Dermis blood vessel endothelial cell (primary cell): ENCODE data around the gene PTPN5. TPM values are rescaled to one million over a fixed set of nuclear protein-coding genes. Genes with fewer than 3 reads are reported as not detected.
A peak's percentile ranks its signal among the peaks of the same experiment; 100 is the strongest.
"Not testable (repeated sequence)": the region's sequence is repeated elsewhere in the genome, so short reads cannot be mapped to it uniquely, and the experiment has no call there.

Experiments
- DNase-seq: peaks from one replicate; pipeline ENCODE4 v3.0.0; 2010
- total RNA-seq: library from RNA; depleted of rRNA; stranded (reverse); fragments of >200 nt; gene quantifications from 2 replicates; pipeline ENCODE4 v1.2.3, GENCODE V29; 2014

Gene PTPN5
- not detected in 2 replicates for total RNA-seq

DNA sequence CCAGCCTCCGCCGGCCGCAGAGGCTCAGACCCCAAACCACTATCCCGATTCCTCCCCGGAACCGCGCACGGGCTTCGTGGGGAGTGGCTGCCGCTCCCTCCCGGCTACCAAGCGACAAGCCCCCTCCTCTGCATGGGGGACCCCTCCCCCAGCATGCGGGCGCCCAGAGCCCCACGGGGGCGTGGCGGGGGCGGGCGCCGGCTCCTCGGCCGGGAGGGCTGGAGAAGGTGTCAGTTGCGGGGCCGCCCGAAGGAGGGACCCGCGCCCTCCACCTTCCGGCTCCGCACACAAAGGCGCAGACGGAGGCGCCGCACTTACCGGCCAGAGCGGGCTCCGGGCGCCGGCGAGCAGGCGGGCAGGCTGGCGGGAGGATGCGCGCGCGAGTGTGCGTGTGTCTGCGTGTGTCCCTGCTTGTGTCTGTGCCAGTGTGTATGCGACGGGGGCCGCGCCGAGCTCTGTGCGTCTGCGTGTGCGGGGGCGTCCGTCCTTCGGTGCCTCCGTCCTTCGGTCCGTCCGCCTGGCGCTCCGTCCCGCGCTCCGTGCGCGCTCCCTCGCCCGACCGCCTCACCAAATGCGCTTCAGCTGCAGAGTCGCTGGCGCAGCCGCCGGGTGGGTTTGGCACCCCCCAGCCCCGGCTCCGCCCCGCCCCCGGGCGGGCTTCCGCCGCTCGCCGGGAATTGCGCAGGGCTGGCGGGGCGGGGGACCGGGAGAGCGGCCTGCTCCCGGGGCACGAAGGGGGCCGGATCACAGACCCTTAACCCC is at the start of gene PTPN5:
Gene PTPN5 (minus strand): TSS at position 592 of the 762 bp plus-strand sequence. CDS start 19,840 bp downstream, outside the sequence.
- peak; percentile 19 for DNase-seq

GRCh38 chr11:18836417-18836816 is 44.8 kb upstream of the PTPN5 start:
- DNase-seq: peak; percentile 6

GRCh38 chr11:18834754-18835466 is 43.3 kb upstream of the PTPN5 start:
- no peak for DNase-seq

- DNase-seq: not testable (repeated sequence)
These were observed 28.6 kb upstream of the PTPN5 start for GRCh38 chr11:18820160-18820559.

DNA sequence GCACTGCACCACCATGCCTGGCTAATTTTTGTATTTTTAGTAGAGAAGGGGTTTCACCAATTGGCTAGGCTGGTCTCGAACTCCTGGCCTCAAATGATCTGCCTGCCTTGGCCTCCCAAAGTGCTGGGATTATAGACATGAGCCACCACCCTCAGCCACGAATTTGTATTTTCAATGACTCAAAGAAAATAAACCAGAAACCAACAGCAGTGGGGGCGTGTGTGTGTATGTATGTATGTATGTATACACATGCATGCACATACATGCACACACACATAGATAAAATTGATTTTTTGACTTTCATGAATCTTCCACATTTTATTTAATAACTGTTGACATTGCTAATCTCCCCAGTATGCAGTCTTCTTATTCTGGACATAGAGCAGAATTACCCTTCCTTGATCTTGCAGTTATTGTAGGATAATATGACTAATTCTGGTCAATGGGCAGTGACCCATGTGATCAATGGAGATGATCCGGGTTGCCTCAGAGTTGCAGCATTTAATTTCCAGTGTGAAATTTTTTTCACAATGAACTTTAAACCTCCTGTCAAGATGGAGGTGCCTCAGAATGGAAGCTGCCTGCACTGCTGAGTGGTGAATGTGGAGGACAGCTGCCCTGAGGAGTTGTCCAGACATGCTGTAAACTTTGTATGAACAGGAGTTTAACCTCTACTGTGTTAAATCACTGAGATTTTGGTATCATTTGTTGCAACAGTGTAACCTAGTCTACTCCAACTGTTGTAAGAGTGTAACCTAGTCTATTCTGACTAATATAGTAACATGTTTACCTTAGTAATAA is 12.8 kb upstream of the PTPN5 start:
- DNase-seq: no peak

DNA sequence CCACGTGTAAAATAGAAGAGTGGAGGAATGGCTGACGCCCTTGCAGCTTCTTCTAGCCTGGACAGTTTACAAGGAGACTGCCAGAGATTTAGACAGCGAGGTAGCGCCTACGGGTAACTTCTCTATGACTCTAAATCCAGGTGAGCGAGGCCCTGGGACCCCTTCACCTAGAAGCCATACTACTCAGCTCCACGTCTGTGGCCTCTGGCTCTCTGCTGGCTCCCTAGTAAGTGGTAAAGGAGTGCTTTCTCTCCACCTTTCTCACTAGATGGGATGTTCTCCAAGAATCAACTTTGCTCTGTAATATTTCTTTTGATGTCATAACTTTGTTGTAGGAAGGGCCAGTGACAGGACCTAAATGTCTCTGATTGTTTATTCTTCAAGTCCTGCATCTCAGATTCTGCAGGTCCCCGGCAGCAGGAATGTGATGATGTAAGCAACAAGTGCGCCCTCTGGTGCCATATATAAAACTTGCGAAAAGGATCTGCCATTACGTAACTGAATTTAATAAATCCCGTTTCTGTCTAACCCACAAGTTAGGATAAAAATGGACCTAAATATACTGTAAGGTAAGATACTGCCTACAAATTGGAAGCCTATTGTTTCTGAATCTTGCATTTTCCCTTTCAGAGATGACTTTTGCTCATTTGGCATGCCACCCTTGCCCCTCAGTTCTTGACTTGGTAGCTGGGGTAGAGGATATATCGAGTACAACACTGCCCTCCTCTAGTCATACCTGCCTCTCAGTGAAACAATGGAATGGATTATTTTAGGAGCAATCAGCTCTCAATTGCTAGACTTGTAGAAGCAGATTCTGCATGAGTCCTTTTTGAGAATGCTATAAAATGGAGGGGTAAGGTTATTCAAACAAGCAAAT is 11.0 kb upstream of the PTPN5 start:
- DNase-seq: peak; percentile 84

DNA sequence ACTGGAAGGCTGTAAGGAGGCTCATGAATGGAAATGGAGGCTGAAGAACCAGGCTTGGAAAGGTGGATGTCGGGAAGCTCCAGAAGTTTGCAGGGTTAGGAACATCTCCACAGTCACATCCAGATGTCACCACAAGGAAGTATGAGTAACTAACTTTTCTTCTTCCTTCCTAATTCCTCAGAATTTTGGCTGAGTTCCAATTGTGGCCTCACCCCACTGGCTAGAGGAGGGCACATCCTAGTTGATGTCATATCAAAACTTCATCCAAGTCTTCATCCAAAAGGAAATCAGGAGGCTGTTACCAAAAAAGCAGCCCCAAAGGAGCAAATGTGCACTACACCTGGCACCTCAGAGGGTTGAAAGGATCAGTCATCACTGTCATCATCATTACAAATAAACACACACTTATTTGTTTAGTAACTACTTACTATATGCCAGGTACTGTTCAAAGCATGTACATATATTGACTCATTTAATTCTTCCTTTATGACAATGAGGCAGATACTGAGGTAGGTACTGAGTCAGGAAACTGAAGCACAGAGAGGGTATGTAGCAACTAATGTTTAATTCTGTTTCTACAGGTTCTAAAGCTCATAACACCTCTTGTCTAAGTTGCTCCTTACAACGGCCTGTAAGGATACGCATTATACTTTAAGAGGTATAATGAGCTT is 7.3 kb upstream of the PTPN5 start:
- no peak for DNase-seq

DNA sequence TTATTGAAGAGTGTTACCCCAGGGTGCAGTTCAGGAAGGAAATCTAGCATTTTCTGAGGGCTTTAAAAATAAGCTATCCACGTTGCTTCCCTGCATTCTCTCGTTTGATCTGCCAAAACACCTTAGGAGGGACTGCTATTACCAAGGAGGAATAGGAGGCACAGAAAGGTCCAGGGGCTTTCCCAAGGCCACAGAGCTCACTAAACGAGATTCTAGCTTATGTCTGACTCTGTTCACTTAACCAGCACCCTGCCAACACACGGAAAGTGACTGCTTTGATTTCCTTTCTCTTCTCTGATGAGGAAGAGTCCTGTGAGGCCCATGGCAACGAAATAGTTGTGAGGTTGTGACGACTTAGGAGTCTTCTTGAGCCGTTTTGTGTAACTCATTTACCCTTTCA is 3.4 kb upstream of the PTPN5 start:
- no peak for DNase-seq

DNA sequence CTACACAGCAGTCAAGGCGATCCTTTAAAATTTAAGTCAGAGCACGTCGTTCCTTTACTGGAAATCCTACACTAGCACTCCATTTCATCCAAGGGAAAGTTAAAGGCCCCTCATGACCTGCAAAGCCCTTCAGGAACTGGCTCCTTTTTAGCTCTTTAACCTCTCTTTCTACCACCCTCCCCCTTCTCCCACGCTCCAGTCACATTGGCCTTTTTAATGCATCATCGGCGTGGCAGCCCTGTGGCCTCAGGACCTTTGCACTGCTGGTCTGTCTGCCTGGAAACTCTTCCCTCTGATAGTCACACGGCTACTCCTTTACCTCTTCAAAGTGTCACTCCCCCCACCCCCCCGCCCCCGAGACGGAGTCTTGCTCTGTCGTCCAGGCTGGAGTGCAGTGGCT is 1.2 kb upstream of the PTPN5 start:
- no peak for DNase-seq

GRCh38 chr11:18791969-18792628 is 501 bp upstream of the PTPN5 start:
- no peak for DNase-seq

GRCh38 chr11:18790883-18791206 is 753 bp downstream of the PTPN5 start:
- no peak for DNase-seq

DNA sequence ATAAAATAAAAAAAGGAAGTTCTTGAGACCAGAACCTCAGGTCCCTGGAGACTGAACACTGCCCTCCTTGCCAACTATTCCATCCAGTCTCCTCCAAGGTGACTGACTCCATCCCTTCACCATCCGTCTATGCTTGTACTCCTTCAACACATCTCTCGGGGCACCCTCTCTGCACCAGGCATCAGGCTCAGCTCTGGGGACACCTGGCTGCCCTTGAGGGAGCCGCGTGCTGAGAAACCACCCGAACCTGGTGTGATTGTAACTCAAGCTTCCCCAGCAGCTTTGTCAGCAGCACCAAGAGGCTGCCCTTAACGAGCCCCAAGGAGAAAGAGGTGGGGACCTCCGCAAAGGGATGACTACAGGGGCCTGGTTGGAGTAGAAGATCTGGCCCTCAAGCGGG is 1.7 kb downstream of the PTPN5 start:
- DNase-seq: no peak

DNA sequence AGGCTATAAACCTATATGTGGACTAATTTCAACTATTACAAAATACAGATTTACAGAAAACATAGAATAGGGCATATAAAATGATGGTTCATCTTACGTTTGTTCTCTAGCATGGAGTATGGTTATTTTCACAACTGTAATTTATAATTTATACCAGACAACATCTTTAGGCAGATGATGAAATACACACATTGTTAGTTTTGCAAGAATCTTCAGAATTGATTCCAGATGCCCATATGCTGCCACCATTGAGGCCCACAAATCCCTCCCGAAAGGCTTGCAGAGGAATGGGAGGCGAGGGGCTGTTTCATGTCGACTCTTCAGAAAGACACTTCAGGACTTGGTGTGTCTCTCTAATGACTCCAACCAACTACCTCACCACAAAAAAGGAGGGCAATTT is 6.2 kb downstream of the PTPN5 start:
- DNase-seq: no peak

DNA sequence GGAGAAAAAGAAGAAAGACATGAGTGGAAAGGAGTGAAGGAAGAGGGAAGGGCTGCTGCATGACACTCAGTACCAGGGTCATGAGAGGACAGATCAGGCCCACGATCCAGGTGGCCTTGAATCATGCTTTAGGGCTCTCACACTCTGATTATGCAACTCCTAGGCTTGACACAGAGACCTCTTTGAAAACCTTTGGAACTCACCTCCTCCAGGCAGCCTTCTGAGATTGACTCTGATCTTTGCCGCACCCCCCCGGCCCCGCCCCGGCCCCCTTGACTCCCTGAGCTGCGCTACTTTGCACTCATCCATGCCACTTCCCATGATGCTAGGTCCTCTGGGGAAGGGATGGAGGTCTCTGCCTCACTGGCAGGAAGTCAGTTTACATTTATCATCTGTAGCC is 10.7 kb downstream of the PTPN5 start:
- DNase-seq: no peak

- no peak for DNase-seq
These were observed 11.3 kb downstream of the PTPN5 start for GRCh38 chr11:18780329-18780728.

DNA sequence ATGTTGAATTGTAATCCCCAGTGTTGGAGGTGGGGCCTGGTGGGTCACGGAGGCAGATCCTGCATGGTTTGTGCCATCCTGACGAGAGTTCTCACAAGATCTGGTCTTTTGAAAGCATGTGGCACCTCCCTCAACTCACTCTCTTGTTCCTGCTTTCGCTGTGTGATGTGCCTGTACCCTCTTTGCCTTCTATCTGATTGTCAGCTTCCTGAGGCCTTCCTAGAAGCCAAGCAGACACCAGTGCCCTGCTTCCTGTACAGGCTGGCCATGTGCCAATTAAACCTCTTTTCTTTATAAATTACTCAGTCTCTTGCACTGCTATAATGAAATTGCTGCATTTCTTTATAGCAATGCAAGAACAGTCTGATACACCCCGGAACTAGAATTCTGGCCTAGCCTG is 13.1 kb downstream of the PTPN5 start:
- DNase-seq: no peak

DNA sequence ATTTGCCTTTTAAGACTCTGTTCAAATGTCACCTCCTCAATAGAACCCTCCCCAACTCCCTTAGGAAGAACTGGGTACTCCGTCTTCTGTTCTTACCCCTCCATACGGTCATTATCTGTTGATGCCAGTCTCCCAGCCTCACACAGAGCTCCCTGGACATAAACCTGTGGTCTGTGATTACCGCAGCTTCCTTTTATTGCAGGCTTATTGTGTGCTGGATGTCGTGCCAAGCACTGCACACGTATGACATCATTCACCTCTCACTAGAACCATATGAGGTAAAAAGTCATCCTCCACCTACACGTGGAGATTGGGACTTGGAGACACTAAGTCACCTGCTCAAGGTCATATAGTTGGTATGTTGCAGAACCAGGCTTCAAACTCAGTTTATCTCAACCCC is 15.3 kb downstream of the PTPN5 start:
- DNase-seq: no peak

GRCh38 chr11:18775492-18776292 is 15.9 kb downstream of the PTPN5 start:
- peak; percentile 85 for DNase-seq

- no peak for DNase-seq
These were observed 16.8 kb downstream of the PTPN5 start for GRCh38 chr11:18774801-18775200.

DNA sequence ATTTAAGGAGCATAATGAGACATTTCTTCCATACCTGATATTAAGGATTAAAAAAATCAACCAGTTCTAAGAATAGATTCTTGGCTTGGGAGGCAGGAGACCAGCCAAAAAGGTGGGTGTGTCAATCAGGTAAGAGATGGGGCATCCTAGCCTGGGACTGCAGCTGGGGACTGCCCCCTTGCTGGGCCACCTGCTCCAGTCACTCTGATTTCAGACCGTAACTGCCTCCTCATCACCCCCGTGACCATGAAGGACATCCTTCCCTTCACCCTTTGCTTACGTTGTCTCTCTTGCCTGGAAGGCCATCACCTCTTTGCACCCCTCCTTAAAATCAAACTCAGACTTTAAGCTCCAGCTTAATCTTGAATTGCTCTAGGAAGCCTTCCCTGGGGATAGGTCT is 17.9 kb downstream of the PTPN5 start:
- DNase-seq: no peak

DNA sequence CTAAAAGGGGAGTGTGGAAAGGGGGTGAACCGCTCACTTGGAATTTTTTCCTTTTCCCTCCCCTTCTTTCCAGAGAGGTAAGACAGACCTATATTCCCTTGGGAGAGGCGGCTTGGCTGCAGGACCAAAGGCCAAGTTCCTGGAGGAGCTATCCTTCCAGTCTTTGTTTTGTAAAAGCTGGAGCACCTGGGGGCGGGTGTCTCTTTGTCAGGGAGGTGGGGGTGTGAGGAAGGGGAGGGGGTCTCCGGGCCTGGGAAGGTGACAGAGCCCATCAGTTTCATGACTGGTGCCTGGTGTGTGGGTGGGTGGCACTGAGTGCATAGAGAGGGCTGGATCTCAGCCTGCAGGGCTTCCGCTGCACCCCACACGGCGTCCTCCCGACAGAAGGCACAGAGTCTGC is 18.5 kb downstream of the PTPN5 start:
- DNase-seq: no peak
